ENCODE measurements around the gene FAM200B.

GRCh38 chr4:15676039-15676438 is 5.6 kb upstream of the FAM200B start:
- no peak for TF ChIP-seq CTCF (IDR thresholded peaks at IDR 0.05)
- TF ChIP-seq POLR2A (IDR thresholded peaks at IDR 0.05) = no peak
